T-helper 22 cell (primary cell): ENCODE measurements around the gene TCEA2.
"Not testable (repeated sequence)": the region's sequence is repeated elsewhere in the genome, so short reads cannot be mapped to it uniquely, and the experiment has no call there.

Experiments
- DNase-seq: peaks from one replicate; pipeline ENCODE4 v3.0.0-alpha.2; 2020; ENCODE audit warnings: low read depth

TCEA2 gene

DNA sequence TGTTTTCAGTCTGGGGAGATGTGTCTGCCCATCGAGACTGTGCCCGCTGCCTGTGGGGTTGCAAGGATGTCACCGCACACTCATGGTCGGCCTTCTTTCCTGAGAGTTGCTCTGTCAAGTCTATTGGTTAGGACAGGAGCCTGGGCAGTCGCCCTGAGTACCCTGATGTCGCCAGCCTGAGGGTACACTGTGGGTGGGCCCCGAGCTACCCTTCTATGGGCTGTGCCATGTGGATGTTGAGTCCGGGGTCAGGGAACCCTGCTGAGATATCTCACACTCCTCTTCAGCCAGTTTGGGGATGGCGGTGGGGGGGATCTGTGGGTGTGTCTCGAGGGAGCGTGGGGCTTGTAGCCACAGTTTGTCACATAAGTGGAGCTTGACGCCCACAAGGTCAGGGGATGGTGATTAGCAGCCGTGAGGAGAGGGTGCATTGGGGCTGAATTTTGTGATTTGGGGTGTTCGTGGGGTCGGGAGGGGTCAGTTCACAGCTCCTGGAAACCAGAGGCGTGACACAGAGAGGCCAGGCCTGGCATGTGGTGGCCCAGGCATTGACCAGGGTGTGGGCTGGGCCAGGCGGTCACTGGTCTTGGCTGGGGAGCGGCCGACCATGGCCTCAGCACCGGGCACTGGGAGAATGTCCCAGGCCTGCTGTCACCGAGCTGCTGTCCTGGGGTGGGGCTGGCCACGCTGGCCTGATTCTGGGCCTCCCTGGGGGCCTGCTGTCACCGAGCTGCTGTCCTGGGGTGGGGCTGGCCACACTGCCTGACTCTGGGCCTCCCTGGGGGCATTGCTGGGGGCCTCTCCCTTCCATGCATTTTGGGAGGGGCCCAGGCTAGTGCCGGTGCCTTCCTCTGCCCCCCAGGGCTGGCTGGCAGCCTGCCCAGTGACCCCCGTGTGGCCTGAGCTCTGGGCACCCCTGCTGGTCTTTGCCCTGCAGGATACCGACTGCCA lies 46.0 kb downstream of the TCEA2 start:
- no peak for DNase-seq

DNA sequence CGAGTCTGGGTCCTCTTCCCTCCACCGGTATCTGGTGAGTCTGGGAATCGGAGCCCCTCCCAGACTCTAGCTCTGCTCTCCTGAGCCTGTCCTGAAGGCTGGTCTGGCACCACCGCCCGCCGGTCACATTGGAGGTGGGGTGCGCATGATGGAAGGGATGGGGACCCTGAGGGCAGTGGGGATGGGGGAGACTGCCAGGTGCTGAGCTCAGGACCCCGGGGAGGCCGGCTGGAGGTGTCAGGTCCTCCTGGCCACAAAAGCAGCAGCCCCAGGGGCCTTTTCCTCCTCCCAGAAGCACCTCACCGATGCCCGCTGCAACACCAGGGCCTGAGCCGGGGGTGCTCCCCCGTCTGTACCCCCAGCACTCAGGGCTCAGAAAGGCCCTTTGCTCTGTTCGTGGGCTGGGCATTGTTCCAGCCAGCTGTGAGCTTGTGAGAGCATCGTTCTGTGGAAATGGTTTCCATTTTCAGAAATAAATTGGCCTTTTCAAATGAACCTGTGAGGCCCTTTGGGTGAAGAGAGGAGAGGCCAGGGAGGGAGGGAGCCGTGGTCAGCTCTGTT lies 46.9 kb downstream of the TCEA2 start:
- no peak for DNase-seq

DNA sequence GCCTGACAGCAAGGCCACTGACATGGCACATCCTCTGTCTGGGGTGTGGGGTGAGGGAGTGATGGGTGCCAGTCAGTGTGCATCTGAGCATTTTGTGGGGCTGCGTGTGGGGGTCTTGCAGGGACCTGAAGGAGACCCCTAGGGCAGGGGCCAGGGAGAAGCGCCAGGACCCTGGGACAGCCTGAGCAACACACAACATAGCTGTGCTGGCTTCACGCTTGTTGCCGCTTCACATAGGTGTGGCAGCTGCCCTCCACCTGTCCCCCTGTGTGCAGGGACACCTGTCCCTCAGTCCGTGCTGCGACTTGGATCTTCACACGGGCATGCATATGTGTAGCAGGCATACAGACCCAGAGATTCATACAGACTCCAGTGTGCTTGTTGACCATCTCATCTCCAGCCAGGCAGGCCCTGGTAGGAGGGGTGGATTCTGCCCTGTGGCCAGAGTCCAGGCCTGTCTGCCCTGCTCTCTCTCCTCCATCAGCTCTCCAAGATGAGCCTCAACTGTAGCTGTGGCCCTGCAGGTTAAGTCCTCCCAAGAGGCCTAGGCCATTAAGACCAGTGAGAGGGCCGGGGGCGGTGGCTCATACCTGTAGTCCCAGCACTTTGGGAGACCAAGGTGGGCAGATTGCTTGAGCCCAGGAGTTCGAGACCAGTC lies 47.5 kb downstream of the TCEA2 start:
- DNase-seq, result no peak

DNA sequence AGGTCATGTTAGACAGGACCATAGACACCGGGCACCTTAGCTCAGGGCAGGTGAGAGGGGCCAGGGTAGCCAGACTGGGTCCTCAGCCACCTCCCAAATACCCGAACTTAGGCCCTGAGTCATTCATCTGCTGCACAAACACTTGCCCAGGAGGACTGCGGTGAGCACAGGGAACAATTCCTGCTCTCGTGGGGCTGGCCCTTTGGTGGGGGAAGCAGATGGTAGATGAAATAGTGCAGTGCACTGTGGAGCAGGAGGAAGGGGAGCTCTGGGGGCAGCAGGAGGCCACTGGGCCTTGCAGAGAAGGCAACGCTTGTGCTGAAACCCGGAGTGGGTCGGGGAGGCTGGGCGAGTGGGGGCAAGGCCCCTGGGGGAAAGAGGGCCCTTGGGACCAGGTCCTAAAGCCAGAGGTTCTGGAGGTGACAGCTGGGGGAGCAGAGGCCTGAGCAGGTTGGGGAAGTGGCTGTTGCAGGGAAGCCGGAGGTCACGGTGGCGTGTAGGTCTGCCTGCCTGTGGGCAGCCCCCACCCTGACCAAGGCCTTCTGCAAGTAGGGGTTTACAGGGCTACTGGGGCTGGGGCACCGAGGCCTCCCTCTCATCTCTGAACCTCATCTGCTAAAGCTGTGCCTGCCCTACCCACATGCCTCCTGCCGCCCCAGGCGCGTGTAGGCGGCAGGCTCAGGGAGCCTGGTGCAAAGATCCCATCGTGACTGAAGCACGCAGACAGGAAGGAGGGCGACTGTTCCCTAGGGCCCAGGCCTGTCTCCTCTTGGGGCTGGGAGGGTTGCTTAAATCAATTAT lies 49.0 kb downstream of the TCEA2 start:
- DNase-seq, result no peak

DNA sequence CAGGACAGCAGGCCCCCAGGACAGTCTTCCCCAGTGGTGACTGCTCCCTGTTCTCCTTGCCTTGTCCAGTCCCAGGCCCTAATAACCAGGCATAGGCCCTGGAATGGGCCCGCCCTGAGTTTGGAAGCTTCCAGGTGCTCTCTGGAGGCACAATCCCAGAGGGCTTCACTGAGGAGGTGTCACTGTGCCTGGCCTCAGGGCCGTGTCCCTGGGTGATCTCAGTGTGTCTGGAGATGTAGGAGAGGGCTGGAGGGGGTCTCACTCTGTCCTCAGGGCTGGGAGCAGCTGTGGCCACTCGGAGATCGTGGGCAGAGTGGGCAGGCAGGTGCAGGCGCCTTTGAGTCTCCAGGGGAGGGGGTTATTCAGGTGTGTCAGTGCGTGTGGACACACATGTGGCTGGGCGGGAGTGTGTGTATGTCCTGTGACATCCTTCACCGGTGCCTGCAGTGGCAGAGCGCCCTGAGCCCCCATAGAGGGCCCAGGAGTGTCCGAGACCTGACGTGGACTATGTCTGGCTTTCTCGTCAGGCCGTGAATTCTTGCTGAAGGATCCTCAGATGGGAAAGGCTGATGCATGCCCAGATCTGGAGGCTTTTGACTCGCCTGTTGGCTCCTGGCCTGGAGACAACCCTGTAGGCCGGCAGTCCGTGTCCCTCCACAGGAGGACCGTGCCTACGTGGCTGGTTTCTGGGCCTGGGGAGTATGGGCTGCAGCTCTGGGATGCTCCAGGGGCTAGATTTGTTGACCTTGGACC lies 49.9 kb downstream of the TCEA2 start:
- DNase-seq, result no peak

DNA sequence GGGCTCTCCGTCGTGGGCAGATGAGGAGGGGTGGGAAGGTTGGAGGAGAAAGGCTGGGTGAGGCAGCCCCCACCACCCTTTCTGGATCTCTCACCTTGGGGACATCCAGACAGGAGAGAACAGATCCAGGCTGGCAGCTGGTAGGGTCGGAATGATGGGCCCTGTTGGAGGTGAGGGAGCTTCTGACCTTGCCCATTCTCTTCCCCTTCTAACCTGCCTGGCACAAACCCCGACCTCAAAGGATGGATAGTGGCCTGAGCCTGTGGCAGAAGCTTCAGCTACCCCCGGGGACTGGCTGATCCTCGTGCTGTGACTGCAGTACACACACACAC lies 50.4 kb downstream of the TCEA2 start:
- no peak for DNase-seq

DNA sequence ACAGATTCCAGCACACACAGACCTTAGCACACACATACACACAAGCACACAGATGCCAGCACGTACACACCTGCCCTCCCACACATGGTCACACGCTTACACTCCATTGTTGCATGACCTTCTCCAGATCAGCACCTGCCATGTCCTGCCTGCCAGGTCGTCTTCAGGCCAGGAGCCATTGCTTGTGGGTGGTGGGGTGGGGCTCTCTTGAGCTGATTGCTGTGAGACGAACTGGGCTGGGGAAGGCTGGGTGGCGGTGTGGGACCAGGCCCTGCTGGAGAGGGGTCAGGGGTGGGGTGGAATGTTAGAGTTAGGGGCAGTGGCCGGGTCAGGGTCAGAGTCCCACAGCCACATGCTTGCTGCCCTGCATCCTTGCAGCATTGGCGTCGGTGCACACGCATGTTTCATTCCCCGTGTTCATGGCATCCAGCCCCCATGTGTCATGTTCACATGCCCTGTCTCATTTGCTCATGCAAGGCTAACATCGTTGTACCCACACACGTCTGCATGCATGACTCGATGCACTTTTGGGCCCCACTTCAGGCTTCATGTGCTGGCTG lies 50.9 kb downstream of the TCEA2 start:
- no peak for DNase-seq

DNA sequence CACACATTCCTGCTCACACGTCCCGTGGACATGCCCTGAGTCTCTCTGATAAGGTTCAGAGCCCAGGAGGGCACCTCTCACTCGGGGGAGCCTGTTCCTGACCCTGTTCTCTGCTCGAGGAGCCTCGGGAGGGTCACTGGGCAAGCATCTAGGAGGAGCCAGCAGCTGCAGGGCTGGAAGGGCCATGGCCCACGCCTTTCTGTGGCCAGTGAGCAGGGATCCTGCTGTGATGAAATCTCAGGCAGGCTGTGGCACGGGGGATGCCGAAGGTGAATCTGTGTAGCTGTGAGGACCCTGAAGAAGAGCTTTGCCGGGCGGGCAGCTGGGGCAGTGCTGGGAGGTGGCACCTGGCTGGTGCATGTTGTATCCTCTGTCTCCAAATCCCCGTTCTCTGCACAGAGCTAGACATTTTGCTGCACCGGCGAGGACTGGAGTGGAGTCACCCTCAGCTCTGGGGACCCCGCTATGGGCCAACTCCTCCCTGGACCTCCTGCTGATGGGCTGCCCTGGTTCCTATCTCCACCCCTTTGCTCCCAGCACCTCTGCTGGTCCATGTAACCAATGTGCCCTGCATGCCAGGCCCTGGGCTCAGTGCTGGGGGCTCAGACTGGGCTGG lies 51.5 kb downstream of the TCEA2 start:
- no peak for DNase-seq

DNA sequence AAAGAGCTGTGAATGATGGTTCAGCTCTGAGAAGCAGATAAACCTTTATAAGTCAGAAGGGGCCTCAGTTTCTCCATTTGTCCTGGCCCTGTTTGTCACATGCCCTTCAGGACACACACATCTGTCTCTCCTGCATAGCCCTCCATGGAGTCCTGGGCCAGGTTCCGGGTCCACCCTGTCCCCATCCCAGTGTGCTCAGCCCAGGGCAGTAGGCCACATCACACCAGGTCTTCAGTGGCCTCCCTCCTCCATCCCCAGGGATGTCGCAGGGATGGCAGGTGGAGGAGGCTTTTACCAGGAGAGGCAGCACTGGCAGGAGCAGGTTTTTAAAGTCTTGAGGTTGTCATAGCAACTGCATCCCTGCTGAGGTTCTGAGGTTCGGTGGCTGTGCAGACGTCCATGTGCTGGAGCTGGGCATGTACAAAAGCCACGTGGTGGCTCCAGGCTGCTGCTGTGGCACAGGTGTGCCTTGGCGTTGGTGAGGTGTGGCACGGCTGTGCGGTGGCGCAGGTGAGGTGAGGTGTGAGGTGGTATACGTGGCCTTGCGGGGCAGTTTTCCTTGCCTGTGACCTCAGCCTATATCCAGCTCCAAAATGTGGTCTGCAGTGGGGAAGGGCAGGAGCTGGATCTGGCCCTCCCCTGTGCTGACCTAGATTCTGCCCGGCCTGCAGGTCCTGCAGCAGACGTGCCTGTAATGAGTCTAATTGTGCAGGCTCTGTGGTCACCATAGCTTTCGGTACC lies 52.3 kb downstream of the TCEA2 start:
- no peak for DNase-seq

DNA sequence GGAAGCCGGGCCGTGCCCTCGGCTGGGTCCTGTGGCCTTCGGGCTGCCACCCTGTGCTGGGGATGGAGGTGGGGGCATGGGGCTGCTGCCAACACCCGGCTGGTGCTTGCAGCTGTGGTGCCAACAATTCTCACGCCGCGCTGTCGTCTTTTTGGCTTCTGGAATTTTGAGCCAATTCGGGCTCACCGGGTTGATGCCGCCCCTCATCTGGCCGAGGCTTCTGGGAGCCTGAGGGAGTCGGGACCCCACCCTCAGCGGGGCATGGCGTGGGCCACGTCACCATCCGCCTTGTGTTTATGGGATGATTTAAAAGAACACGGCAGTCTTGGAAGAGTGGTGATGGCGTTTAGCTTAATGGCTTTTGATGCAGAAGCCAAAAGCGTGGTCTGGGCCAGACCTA lies 53.0 kb downstream of the TCEA2 start:
- DNase-seq, result no peak

DNA sequence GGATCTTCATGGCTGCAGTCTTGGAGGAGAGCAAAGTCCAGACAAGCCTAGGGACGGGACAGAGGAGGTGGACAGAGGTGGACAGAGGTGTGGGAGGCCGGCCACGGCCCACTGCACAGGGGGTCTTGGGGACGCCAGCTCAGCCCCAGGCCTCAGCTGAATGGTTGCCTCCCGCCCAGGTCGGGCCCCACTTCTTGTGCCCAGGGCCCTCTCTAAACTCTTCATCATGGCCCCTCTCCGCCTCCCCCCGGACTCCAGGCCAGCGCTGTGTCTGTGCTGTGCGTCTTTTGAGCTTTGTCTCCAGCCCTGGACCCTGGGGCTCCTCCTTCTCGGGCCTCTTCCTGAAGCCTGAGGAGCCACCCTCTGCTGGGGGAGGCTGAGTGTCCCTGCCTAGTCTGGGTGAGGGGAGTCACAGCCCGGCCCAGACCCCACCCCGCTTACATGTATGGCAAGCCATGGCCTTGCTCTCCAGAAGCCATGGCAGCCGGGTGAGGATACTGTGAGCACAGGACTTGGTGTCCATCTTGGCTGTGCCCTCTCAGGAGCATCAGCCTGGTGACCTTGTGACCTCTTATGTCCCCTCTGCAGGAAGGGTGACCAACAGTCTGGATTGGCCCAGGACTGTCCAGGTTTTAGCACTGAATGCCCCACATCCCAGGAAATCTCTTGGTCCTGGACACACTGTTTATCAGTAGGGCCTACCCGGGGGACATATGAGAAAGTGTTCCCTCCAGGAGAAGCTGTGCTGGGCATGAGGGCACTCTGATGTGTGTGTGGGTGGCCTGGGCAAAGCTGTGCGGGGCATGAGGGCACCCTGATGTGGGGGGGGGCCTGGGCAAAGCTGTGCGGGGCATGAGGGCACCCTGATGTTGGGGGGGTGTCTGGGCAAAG lies 53.8 kb downstream of the TCEA2 start:
- DNase-seq, result no peak

DNA sequence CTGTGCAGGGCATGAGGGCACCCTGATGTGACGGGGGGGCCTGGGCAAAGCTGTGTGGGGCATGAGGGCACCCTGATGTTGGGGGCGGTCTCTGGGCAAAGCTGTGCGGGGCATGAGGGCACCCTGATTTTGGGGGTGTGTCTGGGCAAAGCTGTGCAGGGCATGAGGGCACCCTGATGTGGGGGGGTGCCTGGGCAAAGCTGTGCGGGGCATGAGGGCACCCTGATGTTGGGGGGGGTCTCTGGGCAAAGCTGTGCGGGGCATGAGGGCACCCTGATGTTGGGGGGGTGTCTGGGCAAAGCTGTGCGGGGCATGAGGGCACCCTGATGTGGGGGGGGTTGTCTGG lies 54.4 kb downstream of the TCEA2 start:
- DNase-seq, result not testable (repeated sequence)

DNA sequence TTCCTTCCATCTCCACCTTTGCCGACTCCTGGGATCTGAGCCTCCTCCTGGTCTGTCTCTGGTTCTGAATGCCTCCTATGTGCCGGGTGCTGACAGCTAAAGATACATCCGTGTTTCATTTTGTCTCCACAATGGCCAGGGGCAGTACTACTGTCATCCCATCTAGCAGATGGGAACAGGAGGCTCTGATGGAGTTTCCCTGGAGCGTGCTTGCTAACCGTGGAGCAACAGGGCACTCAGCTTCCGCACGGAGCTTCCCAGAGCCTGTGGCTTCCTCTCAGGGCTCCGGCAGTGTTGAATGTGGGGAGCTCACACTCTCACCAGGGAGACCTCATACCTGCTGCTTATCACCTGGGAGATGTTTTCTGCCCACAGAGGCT lies 56.3 kb downstream of the TCEA2 start:
- DNase-seq, result no peak

DNA sequence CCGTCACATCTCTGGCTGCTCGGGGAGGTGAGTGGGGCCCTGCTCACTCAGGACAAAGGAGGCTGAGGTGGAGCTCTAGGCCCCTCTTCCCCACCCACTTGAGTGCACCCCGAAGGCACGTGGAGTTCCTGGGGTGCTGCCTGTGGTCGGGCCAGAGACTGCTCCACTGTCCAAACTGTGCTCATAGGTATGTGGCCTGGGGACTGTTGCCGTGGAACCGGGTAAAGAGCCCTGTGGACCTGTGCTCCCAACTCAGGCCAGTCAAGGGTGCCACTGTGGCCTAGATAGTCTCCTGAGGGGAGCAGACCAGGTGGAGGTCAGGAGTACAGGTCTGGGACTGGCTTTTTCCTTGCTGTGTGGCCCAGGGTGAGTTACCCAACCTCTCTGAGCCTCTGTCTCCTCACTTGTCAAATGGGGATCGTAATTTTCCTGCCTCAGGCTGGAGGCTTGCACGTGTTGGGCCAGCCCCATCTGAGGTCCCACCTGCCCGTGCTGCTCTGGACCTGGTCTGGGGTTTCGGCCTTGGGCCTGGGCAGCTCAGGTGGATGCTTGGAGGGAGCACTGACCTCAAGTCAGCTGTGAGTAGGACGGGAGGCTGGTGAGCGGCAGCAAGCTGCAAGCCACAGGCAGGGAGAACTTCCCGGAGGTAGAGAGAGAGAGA lies 56.8 kb downstream of the TCEA2 start:
- DNase-seq, result no peak

DNA sequence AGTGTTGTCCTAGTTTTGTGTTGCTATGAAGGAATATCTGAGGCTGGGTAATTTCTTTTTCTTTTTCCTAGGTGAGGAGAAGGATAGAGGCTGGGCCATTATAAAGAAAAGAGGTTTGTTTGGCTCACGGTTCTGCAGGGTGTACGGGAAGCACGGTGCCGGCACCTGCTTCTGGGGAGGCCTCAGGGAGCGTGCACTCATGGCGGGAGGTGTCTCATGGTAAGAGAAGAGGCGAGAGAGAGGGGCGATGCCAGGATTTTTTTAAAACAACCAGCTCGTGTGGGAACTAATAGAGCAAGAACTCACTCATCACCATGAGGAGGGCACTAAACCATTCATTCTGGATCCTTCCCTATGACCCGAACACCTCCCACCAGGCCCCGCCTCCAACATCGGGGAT lies 58.6 kb downstream of the TCEA2 start:
- no peak for DNase-seq
